GM21786 (cell line): ENCODE measurements around the gene ARRDC5.
"Not testable (repeated sequence)": the region's sequence is repeated elsewhere in the genome, so short reads cannot be mapped to it uniquely, and the experiment has no call there.

Source experiments
- ATAC-seq: cut with Tn5 transposase; IDR thresholded peaks from one replicate; pipeline ENCODE4 v1.9.1; 2021; ENCODE audit not compliant: unreplicated experiment

Gene ARRDC5

DNA sequence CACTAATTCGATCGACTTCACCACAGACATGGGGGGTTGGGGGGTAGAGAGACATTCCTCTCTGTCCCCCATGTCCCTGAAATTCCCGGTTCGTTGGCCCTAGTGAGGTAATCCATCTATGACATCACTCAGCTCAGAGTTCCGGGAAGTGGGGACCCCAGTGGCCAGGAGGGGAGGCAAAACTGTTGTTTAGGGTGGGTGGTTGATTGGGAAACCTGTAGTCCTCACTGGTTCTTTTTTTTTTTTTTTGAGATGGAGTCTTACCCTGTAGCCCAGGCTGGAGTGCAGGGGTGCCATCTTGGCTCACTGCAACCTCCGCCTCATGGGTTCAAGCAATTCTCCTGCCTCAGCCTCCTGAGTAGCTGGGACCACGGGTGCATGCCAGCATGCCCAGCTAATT lies at the start of gene ARRDC5:
Gene ARRDC5, minus strand, starts transcription at position 101 of the 400 bp plus-strand sequence. Its CDS starts 71 bp downstream, at position 30.
- no peak for ATAC-seq

- no peak for ATAC-seq
Measured at GRCh38 chr19:4951656-4952055, 49.0 kb upstream of the ARRDC5 start.

DNA sequence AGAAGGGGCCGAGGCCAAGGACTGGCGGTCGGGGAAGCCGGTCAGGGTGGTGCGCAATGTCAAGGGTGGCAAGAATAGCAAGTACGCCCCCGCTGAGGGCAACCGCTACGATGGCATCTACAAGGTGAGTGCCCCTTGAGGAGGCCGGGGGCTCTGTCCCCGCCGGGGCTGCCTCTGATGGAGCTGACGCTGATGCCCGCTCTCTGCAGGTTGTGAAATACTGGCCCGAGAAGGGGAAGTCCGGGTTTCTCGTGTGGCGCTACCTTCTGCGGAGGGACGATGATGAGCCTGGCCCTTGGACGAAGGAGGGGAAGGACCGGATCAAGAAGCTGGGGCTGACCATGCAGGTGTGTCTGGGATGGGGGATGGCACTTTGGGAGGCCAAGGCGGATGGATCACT lies 48.0 kb upstream of the ARRDC5 start:
- ATAC-seq = not testable (repeated sequence)

DNA sequence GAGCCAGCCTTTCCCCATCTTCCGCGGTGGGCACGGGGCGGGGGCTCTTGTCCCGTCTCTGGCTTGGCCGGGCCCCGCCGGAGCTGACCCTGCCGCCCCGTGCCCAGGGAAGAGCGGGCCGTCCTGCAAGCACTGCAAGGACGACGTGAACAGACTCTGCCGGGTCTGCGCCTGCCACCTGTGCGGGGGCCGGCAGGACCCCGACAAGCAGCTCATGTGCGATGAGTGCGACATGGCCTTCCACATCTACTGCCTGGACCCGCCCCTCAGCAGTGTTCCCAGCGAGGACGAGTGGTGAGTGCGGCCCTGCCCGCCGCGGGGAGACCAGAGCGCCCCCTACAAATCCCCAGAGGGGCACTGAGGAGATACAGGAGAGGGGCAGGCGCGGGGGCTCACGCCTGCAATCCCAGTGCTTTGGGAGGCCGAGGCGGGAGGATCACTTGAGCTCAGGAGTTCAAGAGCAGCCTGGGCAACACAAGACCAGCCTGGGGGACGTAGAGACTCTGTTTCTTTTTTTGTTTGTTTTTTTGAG lies 39.0 kb upstream of the ARRDC5 start:
- not testable (repeated sequence) for ATAC-seq

- no peak for ATAC-seq
Measured at GRCh38 chr19:4939466-4939865, 36.8 kb upstream of the ARRDC5 start.

DNA sequence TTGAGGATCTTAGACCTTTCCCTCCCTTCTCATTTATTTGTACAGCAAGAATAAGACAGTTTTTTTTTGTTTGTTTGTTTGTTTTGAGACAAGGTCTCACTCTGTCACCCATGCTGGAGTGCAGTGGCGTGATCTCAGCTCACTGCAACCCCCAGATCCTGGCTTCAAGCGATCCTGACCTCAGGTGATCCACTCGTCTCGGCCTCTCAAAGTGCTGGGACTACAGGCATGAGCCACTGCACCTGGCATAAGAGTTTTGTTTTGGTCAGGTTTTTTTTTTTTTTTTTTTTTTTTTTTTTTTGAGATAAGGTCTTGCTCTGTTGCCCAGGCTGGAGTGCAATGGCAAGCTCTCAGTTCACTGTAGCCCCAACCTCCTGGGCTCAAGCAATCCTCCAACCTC lies 35.8 kb upstream of the ARRDC5 start:
- not testable (repeated sequence) for ATAC-seq

DNA sequence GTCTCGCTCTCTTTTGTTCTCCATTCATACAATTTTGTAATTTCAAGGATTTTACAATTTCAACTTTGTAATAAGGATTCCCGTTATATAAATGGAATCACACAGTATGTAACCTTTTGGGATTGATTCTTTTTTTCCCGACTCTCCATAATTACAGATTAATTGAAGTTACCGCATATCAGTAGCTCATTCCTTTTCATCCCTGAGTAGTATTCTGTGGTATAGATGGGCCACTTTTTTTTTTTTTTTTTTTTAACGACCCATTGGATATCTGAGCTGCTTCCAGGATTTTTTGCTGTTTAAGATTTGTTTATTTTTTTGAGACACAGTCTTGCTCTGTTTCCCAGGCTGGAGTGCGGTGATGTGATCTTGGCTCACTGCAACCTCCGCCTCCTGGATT lies 34.4 kb upstream of the ARRDC5 start:
- ATAC-seq = no peak

- ATAC-seq = no peak
Measured at GRCh38 chr19:4935444-4935843, 32.7 kb upstream of the ARRDC5 start.

DNA sequence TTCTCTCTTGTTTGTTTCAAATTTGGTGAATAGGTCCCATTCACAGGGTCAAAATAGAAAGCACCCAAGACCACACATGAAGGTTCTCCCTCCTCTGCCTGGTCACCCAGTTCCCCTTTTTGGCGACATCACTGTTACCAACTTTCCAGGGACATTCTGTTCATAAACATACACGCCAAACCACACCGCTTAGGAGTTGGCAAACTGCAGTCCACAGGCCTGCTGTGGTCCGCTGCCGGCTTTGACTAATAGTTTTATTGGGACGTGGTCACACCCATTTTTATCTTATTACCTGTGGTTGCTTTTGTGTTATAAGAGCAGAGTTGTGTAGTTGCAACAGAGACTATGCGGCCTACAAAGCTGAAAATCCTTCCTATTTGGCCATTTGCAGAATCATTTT lies 30.8 kb upstream of the ARRDC5 start:
- no peak for ATAC-seq

DNA sequence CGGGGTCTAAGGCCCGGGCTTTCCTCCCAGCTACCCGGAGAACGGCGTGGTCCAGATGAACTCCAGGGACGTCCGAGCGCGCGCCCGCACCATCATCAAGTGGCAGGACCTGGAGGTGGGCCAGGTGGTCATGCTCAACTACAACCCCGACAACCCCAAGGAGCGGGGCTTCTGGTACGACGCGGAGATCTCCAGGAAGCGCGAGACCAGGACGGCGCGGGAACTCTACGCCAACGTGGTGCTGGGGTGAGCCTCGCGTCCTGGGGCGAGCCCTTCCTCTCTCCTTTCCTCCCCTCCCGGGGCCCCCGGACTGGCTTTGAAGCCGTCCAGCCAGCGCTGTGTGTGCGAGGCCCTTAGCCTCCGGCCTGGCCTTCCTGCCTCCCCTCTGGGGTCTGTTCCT lies 30.0 kb upstream of the ARRDC5 start:
- ATAC-seq = no peak

DNA sequence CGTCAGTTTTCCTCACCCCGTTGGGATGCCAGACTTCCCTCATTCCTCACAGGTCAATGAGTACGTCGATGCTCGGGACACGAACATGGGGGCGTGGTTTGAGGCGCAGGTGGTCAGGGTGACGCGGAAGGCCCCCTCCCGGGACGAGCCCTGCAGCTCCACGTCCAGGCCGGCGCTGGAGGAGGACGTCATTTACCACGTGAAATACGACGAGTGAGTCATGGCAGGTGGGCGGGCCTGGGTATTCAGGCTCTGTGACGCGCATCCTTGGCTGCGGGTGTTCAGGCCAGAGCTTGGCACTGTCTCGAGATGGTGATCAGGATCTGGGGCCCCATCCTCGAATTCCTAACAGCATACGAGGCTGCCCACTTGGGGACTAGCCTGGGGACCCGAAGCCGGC lies 28.0 kb upstream of the ARRDC5 start:
- ATAC-seq = no peak

DNA sequence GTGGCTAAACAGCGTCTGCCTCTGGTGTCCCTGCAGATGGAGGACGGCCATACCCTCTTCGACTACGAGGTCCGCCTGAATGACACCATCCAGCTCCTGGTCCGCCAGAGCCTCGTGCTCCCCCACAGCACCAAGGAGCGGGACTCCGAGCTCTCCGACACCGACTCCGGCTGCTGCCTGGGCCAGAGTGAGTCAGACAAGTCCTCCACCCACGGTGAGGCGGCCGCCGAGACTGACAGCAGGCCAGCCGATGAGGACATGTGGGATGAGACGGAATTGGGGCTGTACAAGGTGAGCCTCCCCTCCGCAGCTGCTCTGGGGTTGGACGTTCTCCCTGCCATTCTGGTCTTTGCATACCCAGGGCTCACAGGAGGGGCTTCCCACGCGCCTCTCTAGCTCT lies 26.5 kb upstream of the ARRDC5 start:
- no peak for ATAC-seq

GRCh38 chr19:4923276-4923747 lies 20.6 kb upstream of the ARRDC5 start:
- no peak for ATAC-seq

GRCh38 chr19:4922530-4923275 lies 20.0 kb upstream of the ARRDC5 start:
- no peak for ATAC-seq

DNA sequence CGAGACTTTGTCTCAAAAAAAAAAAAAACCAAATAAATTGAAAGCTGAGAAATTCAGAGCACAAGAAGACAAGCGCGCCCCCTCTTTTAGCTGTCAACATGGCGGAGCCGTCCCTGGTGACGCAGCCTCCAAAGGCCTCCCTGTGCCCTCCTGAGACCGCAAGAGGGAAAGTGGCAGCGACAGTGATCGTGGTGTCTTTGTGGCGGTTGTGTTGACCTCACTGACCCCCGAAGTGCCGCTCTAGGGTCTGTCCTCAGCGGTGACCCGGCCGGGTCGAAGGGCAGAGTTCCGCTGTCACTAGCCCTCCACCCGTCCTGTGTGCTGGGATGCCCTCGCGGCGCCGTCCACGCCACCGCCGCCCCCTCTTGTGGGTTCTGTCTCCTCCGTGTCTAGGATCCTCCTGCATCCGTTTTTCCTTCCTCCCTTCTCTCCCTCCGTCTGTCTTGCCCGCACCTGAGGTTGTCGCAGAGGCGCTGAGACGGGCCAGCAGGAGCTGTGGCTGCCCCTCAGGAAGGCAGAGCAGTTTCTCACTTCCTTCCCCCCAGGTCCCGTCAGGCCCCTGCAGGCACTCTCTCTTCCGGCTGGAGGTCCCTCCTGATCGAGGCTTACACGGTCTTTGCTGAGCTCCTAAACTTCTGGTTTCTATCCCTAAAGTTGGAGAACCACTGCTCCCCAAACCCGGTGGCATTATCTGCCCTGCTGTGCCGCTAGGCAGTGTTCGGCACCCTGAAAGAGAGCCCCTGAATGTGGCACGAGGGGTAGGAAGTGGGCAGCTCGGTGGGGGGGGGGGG lies 13.8 kb upstream of the ARRDC5 start:
- ATAC-seq = no peak

DNA sequence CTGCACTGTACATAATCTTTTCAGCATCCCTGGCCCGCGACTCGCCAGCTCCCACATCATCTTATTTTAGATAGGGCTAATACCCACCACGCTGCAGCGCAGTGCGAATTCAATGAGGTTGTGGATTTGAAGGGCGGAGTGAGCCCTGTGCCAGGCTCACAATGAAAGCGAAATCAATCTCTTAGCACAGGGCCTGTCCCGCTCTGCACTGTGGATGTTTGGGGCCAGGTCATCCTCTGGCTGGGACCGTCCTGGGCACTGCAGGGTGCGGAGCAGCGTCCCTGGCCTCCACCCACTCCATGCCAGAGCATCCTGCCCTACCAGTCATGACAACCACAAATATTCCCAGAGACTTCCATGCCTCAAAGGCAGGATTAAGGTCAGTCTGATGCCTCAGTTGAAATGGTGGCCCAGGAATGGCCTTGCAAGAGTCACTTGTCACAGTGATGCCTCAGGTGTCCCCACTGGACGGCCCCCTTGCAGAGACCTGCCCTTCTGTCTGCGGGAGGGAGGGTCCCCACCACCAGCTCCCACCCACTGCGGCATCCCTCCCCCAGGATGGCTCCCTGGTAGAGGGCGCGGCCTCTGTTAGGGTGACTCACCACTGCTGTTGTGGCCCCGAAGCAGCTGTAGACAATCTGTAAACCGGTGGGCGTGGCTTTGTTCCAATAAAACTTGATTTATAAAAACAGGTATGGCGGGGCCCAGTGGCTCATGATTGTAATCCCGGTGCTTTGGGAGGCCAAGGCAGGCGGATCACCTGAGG lies 12.2 kb upstream of the ARRDC5 start:
- no peak for ATAC-seq

GRCh38 chr19:4913996-4914735 lies 11.5 kb upstream of the ARRDC5 start:
- ATAC-seq = no peak

GRCh38 chr19:4911786-4912672 lies 9.3 kb upstream of the ARRDC5 start:
- no peak for ATAC-seq

DNA sequence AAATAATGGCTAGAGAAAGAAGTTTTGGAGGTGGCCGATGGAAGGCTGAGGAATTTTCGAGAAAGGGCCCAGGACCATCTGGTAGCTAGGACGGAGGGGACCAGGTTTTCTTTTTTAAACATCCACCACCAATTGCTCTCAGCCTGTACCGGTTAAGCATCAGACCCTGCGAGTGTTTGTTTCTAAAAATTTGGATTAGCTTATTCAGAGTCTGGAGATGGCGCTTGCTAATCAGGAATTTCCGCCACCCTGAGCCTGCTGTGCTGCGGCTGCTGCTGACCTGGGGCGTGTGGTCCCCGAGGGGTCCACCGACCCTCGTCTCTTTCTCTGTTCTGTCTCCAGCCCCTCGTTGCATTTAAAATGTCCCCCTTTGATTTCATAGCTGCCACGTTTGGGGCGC lies 8.6 kb upstream of the ARRDC5 start:
- ATAC-seq = no peak
